Activated CD4-positive, alpha-beta T cell treated with anti-CD3 and anti-CD28 coated beads, Interleukin-2, amount 50 U/mL, for 4 hours (primary cell): ENCODE data around the gene DUSP9.
"Not testable (repeated sequence)": the region's sequence is repeated elsewhere in the genome, so short reads cannot be mapped to it uniquely, and the experiment has no call there.

Experiments used
- DNase-seq, 2 experiments: peaks; one replicate each; pipeline ENCODE4 v3.0.0-alpha.2; 2020

The DUSP9 gene

GRCh38 chrX:153646620-153647373 is at the start of gene DUSP9:
DUSP9 (plus strand) TSS chrX:153647203; CDS start chrX:153647954, 751 bp downstream.
- no peak for DNase-seq

DNA sequence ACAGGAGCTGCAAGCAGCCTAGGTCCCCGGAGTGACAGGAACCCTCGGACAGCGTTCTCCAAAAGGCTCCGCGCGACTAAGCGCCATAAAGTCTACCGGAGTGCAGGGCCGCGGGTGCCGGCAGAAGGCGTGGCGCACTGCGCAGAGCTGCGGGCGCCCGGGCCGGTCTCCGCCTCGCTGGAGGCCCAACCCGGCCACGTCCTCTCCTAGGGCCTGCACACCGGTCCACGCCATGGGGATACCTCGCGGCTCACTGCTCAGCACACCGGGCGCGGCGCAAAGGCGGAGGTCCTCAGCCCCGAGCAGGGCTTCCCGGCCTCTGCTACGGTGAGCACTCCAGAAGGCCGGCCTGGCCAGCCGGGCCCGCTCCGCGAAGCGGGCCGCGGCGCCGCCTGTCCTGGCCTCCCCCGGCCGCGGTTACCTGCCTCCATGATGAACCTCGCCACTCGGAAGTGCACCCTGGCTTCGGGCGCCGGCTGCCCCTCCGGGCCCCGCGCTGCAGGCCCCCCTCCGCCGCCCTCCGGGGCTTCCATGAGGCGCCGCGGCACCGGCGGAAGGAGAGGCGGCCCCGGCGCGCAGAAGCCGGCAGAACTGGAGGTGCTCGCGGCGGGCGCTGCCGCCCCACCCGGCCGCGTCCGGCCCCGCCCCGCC is 48.3 kb upstream of the DUSP9 start, which contains the start of gene CCNQ:
CCNQ (minus strand) TSS at position 599 of the 651 bp plus-strand sequence; CDS start at position 533, 66 bp downstream.
- peak in 1 of 2 experiments; percentile 1 for DNase-seq

- DNase-seq = peak; percentile 76 to 80
Measured at GRCh38 chrX:153599192-153600031, 47.6 kb upstream of the DUSP9 start.

DNA sequence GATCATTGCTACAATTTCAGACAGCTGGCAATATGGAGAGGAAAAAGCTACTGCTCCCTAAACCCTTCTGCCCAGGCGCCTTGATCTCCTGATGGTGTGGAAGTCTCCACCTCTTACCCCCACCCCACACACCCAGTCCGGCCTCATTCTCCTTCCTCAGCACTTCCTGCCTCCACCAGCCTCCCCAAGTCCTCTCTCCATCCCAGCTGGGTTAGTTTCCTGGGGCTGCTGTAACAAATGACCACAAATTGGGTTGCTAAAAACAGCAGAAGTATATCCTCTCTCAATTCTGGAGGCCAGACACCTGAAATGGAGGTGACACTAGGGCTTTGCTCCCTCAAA is 47.0 kb upstream of the DUSP9 start:
- DNase-seq = no peak

- no peak for DNase-seq
Measured at GRCh38 chrX:153600921-153601320, 46.1 kb upstream of the DUSP9 start.

GRCh38 chrX:153601511-153602110 is 45.4 kb upstream of the DUSP9 start:
- DNase-seq = no peak

DNA sequence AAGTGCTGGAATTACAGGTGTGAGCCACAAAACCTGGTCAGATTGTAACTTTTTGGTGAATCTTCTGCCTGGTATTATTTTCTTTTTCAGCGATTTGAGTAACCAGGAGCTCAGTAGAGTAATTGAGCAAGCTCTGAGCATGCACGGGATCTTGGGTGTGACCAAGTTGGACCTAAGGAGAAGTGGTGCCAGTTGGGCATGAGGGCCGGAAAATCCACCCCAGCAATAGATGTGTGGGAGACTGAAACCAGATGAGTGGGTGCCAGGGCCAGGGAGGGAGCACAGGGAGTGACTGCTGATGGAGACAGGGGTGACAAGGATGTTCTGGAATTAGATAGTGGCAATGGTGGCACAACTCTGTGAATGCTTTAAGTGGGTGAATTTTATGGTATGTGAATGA is 44.4 kb upstream of the DUSP9 start:
- no peak for DNase-seq

GRCh38 chrX:153603131-153603656 is 43.8 kb upstream of the DUSP9 start:
- DNase-seq = no peak

- DNase-seq = not testable (repeated sequence)
Measured at GRCh38 chrX:153604666-153605380, 42.2 kb upstream of the DUSP9 start.

GRCh38 chrX:153606503-153606902 is 40.5 kb upstream of the DUSP9 start:
- no peak for DNase-seq

DNA sequence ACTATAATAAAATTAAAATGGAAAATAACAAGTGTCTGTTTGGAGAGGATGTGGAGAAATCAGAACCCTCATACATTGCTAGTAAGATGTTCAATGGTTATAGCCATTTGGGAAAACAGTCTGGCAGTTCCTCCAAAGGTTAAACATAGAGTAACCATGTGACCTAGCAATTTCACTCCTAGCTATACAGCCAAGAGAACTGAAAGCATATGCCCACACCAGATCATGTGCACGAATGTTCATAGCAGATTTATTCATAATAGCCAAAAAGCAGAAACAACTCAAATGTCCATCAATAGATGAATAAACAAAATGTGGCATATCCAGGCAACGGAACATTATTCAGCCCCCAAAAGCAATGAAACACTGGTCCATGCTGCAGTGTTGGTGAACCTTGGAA is 38.6 kb upstream of the DUSP9 start:
- no peak for DNase-seq

DNA sequence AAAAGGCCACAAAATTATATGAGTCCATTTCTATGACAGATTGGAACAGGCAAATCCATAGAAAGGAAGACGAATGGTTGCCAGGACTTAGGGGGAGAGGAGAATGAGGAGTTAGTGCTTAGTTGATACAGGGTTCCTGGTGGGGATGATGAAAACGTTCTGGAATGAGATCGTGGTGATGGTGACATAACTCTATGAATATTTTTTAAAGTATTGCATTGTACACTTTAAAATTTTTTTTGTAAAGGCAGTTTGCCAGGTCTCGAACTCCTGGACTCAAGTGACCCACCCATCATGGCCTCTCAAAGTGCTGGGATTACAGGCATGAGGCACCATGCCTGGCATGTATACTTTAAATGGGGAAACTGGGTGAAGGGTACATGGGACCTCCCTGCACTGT is 38.2 kb upstream of the DUSP9 start:
- no peak for DNase-seq

GRCh38 chrX:153609917-153610835 is 36.8 kb upstream of the DUSP9 start:
- peak; percentile 72 to 75 for DNase-seq

DNA sequence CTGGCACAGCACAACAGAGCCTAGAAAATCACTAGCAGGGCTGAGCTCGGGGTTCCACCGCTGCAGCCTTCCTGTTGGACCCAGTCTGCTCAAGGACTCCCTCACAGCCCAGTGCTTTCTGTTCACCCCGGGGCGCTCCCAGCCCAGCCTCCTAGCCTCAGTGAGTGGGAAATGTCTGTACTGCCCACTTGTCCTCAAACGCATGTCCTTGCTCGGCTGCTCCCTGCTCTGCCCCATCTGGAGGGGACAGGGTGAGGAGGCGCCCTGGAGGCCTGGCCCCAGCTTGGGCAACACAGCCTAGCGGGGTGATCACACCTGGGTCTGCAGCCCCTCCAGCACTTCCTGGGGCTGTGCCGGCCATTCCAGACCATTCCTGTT is 36.2 kb upstream of the DUSP9 start:
- no peak for DNase-seq

GRCh38 chrX:153611298-153612095 is 35.5 kb upstream of the DUSP9 start:
- no peak for DNase-seq

- DNase-seq = no peak
Measured at GRCh38 chrX:153612413-153612812, 34.6 kb upstream of the DUSP9 start.

DNA sequence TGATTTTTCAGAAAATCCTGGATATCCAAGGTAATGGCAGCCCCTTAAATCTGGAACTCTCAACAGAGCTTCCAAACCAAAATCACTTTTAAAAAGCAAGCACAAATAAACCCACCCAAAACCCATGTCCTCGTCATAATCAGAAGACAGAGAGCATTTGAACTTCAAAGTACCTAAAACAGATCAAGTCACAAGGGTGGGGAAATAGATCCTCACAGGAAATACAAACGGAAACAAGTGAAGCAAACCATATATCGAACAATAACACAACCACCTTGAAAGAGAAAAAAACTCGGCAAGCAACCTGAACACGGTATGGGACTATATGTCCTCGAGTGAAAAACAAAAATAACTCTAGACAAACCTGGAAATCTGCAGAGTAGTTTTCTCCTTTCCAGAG is 32.2 kb upstream of the DUSP9 start:
- DNase-seq = no peak

GRCh38 chrX:153620576-153620975 is 26.4 kb upstream of the DUSP9 start:
- no peak for DNase-seq

DNA sequence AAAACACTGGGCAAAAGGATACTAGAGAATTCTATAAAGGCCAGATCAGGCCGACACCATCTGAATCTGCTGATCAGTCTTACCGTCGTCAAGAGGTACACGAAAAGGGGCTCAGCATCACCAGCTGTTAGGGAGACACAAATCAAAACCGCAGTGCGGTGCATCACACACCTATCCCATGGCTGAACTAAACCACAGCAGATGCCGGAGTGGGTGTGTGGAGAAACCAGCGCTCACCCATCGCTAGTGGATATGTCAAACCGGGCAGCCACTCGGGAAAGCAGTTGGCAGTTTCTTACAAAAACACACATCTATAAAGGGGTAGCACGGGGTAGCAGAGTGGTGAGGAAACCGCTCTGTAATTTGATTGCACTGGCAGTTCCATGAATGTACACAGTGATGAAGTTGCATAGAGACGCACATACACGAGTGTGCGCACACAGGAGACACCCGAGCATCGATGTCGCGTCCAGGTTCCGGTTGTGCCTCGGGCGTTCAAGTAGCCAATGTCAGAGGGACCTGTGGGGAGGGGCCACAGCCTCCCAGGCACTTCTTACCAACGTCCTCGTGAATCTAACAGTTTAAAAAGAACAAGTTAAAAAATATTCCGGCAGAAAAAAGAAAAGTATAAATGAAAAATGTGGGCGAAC is 24.9 kb upstream of the DUSP9 start:
- no peak for DNase-seq
